ENCODE measurements around the gene SLC49A4.

SLC49A4 gene

DNA sequence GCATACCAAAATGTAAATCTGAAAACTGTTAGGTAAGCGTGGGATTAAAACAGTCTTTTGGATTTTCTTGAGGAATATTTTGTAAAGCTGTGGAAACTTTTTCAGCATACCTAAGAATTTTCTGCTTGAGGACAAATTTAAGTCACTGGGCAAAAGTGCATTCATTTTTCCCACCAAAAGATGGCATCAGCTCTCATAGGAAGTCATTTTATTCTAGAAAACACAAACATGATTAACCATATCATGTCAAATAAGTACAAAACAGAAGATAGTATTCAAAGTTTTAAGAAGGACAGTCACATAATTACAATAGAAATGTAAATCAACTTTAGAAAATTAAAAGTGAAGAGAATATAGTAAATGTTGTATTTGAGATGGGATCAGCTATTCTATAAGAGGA lies 63.5 kb downstream of the SLC49A4 start:
- H3K27ac ChIP-seq (ENCODE audit: low read depth, low read length), result no peak overlapping the region
- no peak overlapping the region for H3K4me3 ChIP-seq (ENCODE audit: low read depth, low read length)
- H3K27me3 ChIP-seq (ENCODE audit: control insufficient read depth, insufficient read depth, low read length), result no peaks in the 10 kb centered on the region
- no peaks in the 10 kb centered on the region for H3K4me1 ChIP-seq (ENCODE audit: control insufficient read depth, insufficient read depth, low read length)
- no peak overlapping the region for H3K9ac ChIP-seq (ENCODE audit: low read depth, low read length)
- H3K36me3 ChIP-seq (ENCODE audit: control insufficient read depth, insufficient read depth, low read length), result no peaks in the 10 kb centered on the region
- H3K9me3 ChIP-seq (ENCODE audit: control insufficient read depth, insufficient read depth, low read length), result no peaks in the 10 kb centered on the region

DNA sequence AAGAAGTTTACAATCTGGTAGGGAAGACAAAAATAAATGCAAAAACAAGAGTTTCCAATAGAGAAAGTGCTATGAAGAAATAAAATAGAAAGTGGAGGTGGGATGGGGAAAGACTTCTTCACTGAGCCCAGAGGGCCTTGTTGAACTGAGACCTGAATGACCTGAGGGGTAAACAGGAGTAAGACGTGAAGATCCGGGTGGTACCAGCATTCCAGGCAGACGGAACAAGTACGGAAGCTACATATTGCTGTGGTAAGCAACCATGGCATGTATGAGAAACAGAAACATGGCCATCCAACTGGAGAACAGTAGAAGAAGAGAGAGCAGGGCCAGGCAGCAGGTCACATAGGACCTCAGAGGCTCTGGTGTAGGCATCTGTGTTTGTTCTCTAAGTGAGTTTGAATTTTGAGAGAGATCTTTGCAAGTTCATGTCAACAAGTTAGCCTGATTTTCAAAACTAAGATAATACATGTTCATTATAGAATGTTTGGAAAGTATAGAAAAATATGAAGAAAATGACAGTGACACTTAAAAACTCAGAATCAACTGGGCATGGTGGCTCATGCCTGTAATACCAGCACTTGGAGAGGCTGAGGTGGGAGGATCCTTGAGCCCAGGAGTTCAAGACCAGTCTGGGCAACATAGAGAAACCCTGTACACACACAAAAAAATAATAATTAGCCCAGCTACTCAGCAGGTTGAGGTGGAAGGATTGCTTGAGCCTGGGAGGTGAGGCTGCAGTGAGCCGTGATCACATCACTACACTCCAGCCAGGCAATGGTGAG lies 64.3 kb downstream of the SLC49A4 start:
- H3K27me3 ChIP-seq (ENCODE audit: control insufficient read depth, insufficient read depth, low read length), result no peaks in the 10 kb centered on the region
- no peak overlapping the region for H3K4me3 ChIP-seq (ENCODE audit: low read depth, low read length)
- H3K9me3 ChIP-seq (ENCODE audit: control insufficient read depth, insufficient read depth, low read length), result no peaks in the 10 kb centered on the region
- H3K36me3 ChIP-seq (ENCODE audit: control insufficient read depth, insufficient read depth, low read length), result no peaks in the 10 kb centered on the region
- no peak overlapping the region for H3K9ac ChIP-seq (ENCODE audit: low read depth, low read length)
- H3K27ac ChIP-seq (ENCODE audit: low read depth, low read length), result no peak overlapping the region
- no peaks in the 10 kb centered on the region for H3K4me1 ChIP-seq (ENCODE audit: control insufficient read depth, insufficient read depth, low read length)

- Histone ChIP-seq H3K4me1 (ENCODE audit: control insufficient read depth, insufficient read depth, low read length) (no peaks in the 10 kb centered on the region), H3K36me3 (ENCODE audit: control insufficient read depth, insufficient read depth, low read length) (no peaks in the 10 kb centered on the region), H3K4me3 (ENCODE audit: low read depth, low read length) (no peak overlapping the region), H3K27ac (ENCODE audit: low read depth, low read length) (no peak overlapping the region), H3K9me3 (ENCODE audit: control insufficient read depth, insufficient read depth, low read length) (no peaks in the 10 kb centered on the region), H3K27me3 (ENCODE audit: control insufficient read depth, insufficient read depth, low read length) (no peaks in the 10 kb centered on the region), H3K9ac (ENCODE audit: low read depth, low read length) (no peak overlapping the region)
Observed at GRCh38 chr3:122862381-122862780, 67.5 kb downstream of the SLC49A4 start.

- Histone ChIP-seq H3K27me3 (ENCODE audit: control insufficient read depth, insufficient read depth, low read length) (no peaks in the 10 kb centered on the region), H3K9me3 (ENCODE audit: control insufficient read depth, insufficient read depth, low read length) (no peaks in the 10 kb centered on the region), H3K36me3 (ENCODE audit: control insufficient read depth, insufficient read depth, low read length) (no peaks in the 10 kb centered on the region), H3K4me3 (ENCODE audit: low read depth, low read length) (no peak overlapping the region), H3K9ac (ENCODE audit: low read depth, low read length) (no peak overlapping the region), H3K27ac (ENCODE audit: low read depth, low read length) (no peak overlapping the region), H3K4me1 (ENCODE audit: control insufficient read depth, insufficient read depth, low read length) (no peaks in the 10 kb centered on the region)
Observed at GRCh38 chr3:122864498-122864897, 69.6 kb downstream of the SLC49A4 start.

DNA sequence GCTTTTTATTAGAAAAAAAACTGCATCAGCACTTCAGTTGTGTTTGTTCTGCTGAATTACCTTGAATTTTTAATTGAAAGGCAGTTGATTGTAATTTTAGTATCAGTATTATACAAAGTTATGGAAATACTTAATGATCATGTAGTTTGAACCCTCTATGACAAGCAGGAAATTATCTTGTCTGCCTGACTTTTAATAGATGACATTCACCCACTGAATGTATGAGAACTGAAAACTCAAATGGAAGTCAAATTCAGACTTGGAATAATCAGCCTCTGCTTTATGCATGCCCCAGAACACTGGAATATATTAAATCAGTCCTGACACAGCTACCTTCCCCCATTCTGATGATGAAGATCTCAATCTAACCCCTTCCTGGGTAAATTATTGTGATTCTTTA lies 73.5 kb downstream of the SLC49A4 start:
- H3K9ac ChIP-seq (ENCODE audit: low read depth, low read length), result no peak overlapping the region
- H3K4me3 ChIP-seq (ENCODE audit: low read depth, low read length), result no peak overlapping the region
- no peaks in the 10 kb centered on the region for H3K27me3 ChIP-seq (ENCODE audit: control insufficient read depth, insufficient read depth, low read length)
- H3K4me1 ChIP-seq (ENCODE audit: control insufficient read depth, insufficient read depth, low read length), result peaks cover 7% of the 10 kb centered on the region; the same call in 1 of the 2 replicates
- no peaks in the 10 kb centered on the region for H3K36me3 ChIP-seq (ENCODE audit: control insufficient read depth, insufficient read depth, low read length)
- H3K27ac ChIP-seq (ENCODE audit: low read depth, low read length), result no peak overlapping the region
- H3K9me3 ChIP-seq (ENCODE audit: control insufficient read depth, insufficient read depth, low read length), result no peaks in the 10 kb centered on the region

- H3K27ac ChIP-seq (ENCODE audit: low read depth, low read length), result no peak overlapping the region
- H3K9ac ChIP-seq (ENCODE audit: low read depth, low read length), result no peak overlapping the region
- H3K4me3 ChIP-seq (ENCODE audit: low read depth, low read length), result no peak overlapping the region
- no peaks in the 10 kb centered on the region for H3K36me3 ChIP-seq (ENCODE audit: control insufficient read depth, insufficient read depth, low read length)
- H3K9me3 ChIP-seq (ENCODE audit: control insufficient read depth, insufficient read depth, low read length), result no peaks in the 10 kb centered on the region
- no peaks in the 10 kb centered on the region for H3K27me3 ChIP-seq (ENCODE audit: control insufficient read depth, insufficient read depth, low read length)
- peaks cover 7% of the 10 kb centered on the region; the same call in 1 of the 2 replicates for H3K4me1 ChIP-seq (ENCODE audit: control insufficient read depth, insufficient read depth, low read length)
Observed at GRCh38 chr3:122873741-122874515, 79.1 kb downstream of the SLC49A4 start.

DNA sequence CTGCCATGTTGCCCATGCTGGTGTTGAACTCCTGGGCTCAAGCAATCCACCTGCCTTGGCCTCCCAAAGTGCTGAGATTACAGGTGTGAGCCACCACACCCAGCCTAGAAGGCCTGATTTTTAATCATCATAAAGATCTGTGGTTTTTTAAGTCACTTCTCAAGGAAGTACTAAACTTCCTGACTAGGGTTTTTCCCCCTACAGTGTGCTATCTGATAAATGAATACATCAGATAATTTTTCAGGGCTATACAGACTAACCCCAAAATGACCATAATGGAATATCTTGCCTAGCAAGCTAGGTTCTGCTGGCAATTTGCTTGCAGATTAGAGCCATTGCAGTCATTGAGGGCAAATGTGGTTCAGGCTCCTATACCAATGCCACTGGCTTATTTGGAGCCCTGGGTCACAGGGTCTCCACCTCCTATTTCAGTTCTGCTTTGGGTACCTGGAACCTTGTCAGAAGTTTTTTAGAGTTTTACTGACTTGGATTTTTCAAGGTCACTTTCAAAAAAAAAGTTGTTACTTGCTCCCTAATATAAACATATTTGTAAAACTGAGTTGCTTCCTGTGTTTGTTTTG lies 80.8 kb downstream of the SLC49A4 start:
- Histone ChIP-seq H3K9ac (ENCODE audit: low read depth, low read length) (no peak overlapping the region), H3K27ac (ENCODE audit: low read depth, low read length) (no peak overlapping the region), H3K4me3 (ENCODE audit: low read depth, low read length) (no peak overlapping the region), H3K9me3 (ENCODE audit: control insufficient read depth, insufficient read depth, low read length) (no peaks in the 10 kb centered on the region), H3K4me1 (ENCODE audit: control insufficient read depth, insufficient read depth, low read length) (peaks cover 7% of the 10 kb centered on the region; the same call in 1 of the 2 replicates), H3K36me3 (ENCODE audit: control insufficient read depth, insufficient read depth, low read length) (no peaks in the 10 kb centered on the region), H3K27me3 (ENCODE audit: control insufficient read depth, insufficient read depth, low read length) (no peaks in the 10 kb centered on the region)

GRCh38 chr3:122880173-122880572 lies 85.3 kb downstream of the SLC49A4 start:
- no peaks in the 10 kb centered on the region for H3K9me3 ChIP-seq (ENCODE audit: control insufficient read depth, insufficient read depth, low read length)
- H3K9ac ChIP-seq (ENCODE audit: low read depth, low read length), result no peak overlapping the region
- no peak overlapping the region for H3K27ac ChIP-seq (ENCODE audit: low read depth, low read length)
- no peaks in the 10 kb centered on the region for H3K36me3 ChIP-seq (ENCODE audit: control insufficient read depth, insufficient read depth, low read length)
- no peak overlapping the region for H3K4me3 ChIP-seq (ENCODE audit: low read depth, low read length)
- no peaks in the 10 kb centered on the region for H3K4me1 ChIP-seq (ENCODE audit: control insufficient read depth, insufficient read depth, low read length)
- no peaks in the 10 kb centered on the region for H3K27me3 ChIP-seq (ENCODE audit: control insufficient read depth, insufficient read depth, low read length)

DNA sequence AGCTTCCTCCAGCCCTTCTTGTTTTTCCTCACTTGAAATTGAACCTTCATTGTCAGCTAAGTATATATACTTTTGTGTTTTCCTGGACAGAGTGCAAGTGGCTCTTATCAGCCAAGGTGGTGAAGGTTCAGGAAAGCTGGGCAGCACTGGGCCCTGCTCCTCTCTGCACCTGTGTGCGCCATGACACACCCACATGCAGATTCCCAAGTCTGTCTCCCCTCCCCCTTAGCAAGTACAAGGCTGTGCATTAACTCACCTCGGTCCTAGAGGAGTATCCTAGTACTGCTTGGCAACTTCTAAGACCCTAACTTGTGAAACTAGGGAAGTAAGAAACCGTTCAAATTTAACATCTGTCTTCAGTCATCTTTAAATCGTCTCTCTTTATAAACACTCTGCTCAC lies 85.8 kb downstream of the SLC49A4 start:
- Histone ChIP-seq H3K4me3 (ENCODE audit: low read depth, low read length) (no peak overlapping the region), H3K27ac (ENCODE audit: low read depth, low read length) (no peak overlapping the region), H3K36me3 (ENCODE audit: control insufficient read depth, insufficient read depth, low read length) (no peaks in the 10 kb centered on the region), H3K9me3 (ENCODE audit: control insufficient read depth, insufficient read depth, low read length) (no peaks in the 10 kb centered on the region), H3K27me3 (ENCODE audit: control insufficient read depth, insufficient read depth, low read length) (no peaks in the 10 kb centered on the region), H3K4me1 (ENCODE audit: control insufficient read depth, insufficient read depth, low read length) (no peaks in the 10 kb centered on the region), H3K9ac (ENCODE audit: low read depth, low read length) (no peak overlapping the region)

- Histone ChIP-seq H3K27me3 (ENCODE audit: control insufficient read depth, insufficient read depth, low read length) (no peaks in the 10 kb centered on the region), H3K9me3 (ENCODE audit: control insufficient read depth, insufficient read depth, low read length) (no peaks in the 10 kb centered on the region), H3K9ac (ENCODE audit: low read depth, low read length) (no peak overlapping the region), H3K36me3 (ENCODE audit: control insufficient read depth, insufficient read depth, low read length) (no peaks in the 10 kb centered on the region), H3K4me3 (ENCODE audit: low read depth, low read length) (no peak overlapping the region), H3K4me1 (ENCODE audit: control insufficient read depth, insufficient read depth, low read length) (no peaks in the 10 kb centered on the region), H3K27ac (ENCODE audit: low read depth, low read length) (no peak overlapping the region)
Observed at GRCh38 chr3:122882361-122882947, 87.6 kb downstream of the SLC49A4 start.

Measured in HUES48 (cell line).